ENCODE measurements around the gene CENPX.
A peak's percentile ranks its signal among the peaks of the same experiment; 100 is the strongest.

CENPX gene

DNA sequence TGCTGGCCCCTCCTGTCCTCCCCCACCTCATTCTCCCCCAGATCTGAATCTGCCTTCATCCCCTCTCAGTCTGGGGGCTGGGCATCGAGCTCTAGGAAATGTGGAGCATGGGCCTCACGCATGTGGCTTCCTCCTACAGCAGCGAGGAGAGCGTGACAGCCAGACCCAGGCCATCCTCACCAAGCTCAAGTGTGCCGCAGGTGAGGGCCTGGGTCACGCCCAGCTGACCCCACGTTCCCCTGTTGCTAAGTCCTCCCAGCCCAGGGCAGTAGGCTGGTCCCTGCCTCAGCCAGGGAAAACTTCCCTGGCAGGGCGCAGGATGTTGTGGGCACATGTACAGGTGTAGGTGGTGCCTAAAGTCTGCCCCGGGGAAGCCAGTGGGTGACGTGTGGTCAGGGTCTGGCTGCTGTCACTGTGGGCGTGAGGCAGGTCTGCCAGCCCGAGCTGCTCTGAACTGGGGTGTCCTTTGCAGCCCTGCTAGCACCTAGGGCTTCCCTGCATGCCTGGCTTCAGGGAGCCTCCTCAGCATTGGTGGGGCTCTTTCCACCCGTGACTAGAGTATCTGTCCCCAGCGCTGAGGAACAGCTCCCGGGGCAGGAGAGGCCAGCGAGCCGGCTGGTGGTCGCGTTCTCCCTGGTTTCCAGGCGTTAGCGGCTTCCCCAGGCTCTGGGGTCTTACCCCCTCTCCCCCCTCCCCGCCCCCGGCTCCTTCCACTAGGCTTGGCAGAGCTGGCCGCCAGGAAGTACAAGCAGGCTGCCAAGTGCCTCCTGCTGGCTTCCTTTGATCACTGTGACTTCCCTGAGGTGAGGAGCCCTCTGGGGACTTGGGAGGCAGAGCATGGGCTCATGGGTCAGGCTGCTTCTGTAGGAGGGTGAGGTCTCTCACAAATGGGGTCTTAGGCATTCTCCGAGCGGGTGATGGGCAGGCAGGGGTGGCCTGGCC, 32.6 kb upstream of the CENPX start:
- DNase-seq, result no peak

DNA sequence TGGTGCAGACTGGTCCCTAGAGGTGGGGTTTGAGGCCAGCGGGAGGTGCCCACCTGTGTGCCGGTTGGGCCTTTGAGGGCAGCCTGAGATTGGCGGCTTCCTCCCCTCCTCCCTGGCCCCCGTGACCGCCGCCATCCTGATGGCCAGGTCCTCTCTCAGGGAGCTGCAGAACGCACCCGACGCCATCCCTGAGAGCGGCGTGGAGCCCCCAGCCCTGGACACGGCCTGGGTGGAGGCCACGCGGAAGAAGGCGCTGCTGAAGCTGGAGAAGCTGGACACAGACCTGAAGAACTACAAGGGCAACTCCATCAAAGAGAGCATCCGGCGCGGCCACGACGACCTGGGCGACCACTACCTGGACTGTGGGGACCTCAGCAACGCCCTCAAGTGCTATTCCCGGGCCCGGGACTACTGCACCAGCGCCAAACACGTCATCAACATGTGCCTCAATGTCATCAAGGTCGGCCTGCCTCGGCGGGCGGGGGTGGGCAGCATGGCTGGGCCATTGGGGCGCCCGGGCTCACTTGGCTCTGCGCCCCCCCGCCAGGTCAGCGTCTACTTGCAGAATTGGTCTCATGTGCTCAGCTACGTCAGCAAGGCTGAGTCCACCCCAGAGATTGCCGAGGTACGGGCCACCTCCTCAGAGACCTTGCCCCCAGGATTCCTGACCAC, 31.8 kb upstream of the CENPX start:
- no peak for DNase-seq

DNA sequence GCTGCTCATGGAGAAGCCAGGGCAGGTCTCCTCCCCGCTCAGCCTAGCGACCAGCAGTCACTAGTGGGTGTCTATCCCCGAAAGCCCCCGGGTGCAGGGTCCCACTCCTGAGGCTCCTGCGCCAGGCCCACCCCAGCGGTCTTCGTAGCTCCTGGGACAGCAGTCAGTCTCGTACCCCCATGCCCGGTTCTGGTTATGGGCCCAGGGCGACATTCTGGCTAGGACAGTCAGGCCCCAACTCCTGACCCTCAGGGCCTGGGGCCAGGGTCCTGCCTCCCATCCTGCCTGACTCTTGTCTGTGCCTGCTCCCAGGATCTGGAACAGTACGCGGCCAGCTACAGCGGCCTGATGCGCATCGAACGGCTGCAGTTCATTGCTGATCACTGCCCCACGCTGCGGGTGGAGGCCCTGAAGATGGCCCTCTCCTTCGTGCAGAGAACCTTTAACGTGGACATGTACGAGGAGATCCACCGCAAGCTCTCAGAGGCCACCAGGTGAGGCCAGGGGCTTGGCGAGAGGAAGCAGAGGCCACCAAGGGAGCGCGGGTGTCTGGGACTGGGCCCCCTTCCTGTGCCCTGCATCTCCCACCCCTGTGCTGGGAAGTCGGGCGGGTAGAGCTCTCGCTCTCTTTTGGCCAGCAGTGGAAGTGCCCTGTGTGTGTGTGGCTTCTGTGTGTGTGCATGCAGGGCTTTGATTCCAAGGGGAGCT, 31.0 kb upstream of the CENPX start:
- DNase-seq, result no peak

DNA sequence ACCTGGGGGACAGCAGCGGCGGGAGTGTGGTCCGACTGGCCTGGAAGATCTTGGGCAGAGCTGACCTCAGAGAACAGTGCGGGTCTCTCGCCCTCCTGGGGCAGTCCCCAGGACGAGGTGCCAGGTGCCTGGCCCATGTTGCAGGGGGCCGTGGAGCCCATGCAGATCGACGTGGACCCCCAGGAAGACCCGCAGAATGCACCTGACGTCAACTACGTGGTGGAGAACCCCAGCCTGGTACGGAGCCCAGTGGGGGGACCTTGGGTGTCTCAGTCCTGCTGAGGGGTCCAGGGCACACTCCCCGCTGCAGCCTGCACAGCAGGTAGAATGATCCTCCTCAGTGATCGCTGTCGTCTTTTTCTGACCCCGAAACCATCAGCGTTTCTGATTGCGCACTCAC, 30.5 kb upstream of the CENPX start:
- DNase-seq, result no peak

- no peak for DNase-seq
Measured at GRCh38 chr17:82052638-82053059, 30.0 kb upstream of the CENPX start.

DNA sequence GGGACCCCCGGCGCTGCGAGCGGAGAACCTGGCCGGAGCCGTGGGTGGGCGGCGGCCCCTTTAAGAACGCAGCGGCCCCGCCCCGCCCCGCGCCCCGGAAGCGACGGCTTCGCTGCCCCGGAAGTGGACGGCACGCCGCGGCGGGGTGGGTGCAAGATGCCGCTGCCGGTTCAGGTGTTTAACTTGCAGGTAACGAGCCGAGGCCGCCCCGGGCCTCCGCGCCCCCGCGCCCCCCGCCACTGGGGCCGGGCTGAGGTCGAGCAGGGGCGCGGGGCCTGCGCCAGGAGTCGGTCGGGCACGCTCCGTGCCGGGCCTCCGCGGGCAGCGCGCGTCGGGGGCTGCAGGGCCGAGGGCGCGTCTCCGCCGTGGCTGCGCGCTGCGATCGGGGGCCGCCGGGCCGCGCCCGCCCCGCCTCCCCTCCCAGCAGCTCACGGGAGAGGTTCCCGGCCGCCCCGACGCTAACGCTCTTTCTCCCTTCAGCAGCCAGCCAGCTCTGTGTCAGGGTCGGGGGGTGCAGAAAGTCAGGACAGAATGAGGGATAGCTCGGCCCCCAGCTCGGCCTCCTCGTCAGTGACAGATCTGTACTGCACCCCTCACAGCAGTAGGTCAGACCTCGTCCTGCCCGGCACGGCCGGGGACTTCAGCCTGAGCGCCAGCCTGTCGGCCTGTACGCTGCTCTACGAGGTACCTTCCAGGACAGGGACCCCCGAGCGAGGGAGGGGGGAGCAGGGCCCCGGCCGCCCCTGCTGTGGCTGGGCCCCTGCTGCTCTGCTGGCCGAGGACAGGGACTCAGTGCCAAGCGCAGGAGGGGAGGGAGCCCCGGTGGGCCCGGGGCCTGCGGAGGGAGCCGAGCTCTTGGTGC, 29.3 kb upstream of the CENPX start, which contains the start of the genes GPS1 and RFNG:
Gene GPS1 (plus strand): TSS at position 123 of the 862 bp plus-strand sequence. CDS start 34 bp downstream, at position 157.
Gene RFNG (minus strand): TSS at position 36 of the 862 bp plus-strand sequence. CDS start 45 bp downstream, outside the sequence.
- DNase-seq, result peak; percentile 80

DNA sequence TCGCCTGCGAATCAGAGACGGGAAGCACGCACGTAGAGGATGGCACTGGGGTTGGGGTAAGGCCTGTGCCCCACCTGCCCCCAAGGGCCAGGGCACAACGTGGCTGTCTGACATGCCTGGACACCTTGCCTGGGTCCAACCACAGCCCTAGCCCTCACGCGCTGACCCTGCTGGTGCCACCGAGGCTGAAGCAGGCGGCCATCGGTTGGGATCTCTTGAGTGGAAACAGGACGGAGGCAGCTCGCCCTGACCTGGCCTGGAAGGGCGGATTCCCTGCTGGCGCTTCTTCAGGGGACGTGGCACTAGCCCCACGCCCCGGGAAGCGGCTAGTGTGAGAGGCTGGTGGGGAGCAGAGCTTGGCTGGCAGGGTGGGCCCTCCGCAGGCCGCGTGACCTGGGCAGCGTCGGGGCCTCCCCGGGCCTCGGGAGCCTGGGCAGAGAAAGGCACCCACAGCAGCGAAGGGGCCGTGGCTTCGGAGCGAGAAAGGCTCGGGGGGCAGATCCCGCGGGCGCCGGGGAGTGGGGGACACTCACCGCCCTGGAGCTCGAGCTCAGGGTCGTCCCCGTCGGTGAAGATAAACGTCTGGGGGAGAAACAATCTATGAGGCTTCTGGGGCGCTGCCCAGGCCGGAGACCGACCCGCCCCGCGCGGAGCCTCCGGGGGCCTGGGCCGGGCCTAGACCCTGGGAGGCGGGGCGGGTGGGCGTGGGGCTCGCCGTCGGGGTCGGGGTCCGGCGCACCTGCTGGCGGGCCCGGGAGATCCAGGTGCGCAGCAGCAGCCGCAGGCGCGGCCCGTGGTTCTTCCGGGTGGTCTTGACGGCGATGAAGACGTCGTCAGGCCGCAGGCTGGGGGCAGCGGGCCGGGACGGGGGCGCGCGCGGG, 28.3 kb upstream of the CENPX start:
- DNase-seq, result no peak

DNA sequence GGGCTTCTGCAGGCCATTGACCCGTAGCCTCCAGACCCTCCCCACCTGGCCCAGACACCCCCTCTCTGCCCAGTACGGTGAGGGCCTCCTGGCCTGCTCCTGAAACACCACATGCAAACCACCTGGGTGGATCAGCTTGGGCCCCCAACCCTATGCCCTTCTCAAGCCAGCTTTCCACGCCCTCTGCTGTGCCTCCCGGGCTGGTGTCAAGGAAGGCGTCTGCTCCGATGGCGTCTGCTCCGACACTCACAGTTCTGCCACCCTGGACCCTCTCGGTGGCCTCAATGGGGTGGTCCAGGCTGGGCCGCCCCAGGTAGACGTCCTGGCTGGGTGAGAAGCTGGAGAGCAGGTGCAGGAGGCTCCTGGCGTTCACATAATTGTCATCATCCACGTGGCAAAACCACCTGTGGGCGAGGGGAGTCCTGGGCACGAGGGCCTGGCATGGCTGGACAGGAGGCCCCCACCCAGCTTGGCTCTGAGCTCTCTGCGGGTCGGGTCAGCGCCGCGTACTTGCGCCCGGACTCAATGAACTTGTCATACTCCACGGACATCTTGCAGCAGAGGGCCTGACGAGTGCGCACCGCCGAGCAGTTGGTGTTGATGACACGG, 27.6 kb upstream of the CENPX start:
- no peak for DNase-seq

DNA sequence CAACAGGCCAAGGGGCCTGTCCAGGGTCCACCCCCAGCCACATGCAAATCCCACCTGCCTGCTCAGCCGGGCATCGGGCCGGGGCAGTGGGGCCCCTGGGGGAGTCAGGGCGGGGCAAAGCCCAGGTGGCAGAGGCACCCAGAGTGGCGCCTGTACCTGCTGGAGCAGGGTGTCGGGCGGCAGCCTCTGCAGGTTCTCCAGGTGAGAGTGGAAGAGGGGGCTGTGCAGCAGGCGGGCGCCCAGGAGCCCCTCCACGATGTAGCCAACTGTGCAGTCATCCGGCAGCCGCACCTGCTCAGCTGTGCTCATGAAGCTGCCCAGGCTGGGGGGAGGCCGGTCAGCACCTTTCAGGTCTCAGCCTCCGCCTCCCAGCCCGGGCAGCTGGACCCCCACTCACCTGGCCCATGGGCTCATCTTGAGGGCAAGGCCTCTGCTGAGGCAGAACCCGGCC, 26.9 kb upstream of the CENPX start:
- DNase-seq, result no peak

DNA sequence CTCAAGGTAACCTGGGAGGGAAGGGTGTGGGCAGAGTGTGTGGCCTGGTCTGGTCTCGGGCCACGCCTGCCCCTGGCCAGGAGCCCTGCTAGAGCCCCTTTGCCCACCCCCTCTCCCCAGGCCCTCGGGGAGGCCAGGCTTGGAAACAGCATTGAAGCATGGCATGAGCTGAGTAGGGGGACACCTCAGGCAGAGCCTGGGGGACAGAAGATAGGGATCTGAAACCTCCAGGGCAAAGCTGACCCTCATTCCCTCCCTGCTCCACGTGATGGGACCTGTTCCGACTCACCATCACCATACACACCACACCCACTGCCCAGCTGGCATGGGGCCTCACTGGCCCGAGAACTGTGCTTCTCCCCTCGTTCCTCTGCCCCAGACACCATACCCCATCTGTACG, 26.4 kb upstream of the CENPX start:
- no peak for DNase-seq

- no peak for DNase-seq
Measured at GRCh38 chr17:82048571-82048971, 25.9 kb upstream of the CENPX start.

DNA sequence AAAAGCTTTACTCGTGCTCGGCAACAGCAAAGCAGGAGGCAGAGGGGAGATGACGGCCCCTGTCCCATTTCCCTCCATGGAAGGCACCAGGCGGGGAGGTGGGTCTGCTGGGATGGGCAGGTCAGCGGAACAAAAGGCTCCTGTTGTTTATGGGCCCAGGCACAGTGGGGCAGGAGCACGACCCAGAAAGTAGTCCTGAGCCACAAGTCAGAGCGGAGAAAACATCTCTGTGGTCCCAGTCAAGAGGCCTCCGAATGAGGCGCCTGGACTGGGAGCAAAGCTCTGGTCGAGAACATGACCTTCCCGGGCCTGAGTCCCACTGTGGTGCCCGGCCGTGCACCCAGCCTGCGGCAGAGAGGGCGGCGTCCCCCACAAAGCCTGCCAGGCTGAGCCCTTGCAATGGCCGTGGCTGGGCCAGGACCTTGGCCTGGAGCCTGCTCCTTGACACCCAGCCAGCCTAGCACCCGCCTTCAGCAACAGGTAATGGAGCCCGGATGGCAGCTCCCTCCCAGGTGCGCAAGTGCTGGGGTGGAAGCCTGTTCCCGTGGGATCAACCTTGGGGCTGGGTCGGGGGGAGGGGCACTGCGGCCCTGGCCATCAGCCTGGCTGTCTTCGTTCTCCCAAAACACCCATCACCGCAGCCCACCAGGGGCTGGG, 25.4 kb upstream of the CENPX start:
- no peak for DNase-seq

DNA sequence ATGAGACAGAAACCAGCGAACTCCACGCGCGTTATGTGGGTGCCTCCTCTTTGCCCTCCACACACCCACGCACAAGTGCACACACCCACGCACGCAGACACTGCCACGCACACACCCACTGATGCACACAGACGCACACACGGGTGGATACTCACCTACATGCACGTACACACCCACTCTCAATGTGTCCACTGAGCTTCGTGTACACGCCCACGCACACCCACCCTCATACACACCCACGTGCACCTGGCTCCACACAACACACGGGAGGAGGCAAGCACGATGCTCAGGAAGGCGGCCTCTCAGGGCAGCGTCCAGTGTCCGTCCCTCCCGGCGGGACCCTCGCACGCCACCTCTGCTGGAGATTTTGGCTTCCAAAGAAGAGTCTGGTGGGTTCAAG, 24.7 kb upstream of the CENPX start:
- no peak for DNase-seq

- no peak for DNase-seq
Measured at GRCh38 chr17:82046903-82047302, 24.2 kb upstream of the CENPX start.

GRCh38 chr17:82045936-82046484, 23.3 kb upstream of the CENPX start:
- DNase-seq, result no peak

DNA sequence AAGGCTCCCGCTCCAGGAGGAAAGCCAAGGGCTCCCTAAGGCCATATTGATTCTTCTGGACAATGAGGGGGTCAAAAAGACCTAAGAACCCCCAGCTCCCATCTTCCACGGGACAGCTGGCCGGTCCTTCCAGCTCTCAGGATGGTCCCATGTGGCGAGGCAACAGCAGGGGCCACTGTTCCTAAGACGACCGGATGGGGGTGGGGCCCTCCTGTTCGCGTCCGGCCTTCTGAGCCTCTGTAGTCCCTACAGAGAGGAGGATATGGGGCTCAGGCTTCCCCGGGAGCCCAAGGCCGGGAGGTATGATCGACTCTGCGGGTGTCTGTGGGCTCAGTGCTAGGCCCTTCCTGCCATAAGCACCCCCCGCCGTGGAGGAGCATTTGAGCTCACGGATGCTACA, 20.8 kb upstream of the CENPX start:
- DNase-seq, result no peak

- no peak for DNase-seq
Measured at GRCh38 chr17:82042649-82043048, 20.0 kb upstream of the CENPX start.

DNA sequence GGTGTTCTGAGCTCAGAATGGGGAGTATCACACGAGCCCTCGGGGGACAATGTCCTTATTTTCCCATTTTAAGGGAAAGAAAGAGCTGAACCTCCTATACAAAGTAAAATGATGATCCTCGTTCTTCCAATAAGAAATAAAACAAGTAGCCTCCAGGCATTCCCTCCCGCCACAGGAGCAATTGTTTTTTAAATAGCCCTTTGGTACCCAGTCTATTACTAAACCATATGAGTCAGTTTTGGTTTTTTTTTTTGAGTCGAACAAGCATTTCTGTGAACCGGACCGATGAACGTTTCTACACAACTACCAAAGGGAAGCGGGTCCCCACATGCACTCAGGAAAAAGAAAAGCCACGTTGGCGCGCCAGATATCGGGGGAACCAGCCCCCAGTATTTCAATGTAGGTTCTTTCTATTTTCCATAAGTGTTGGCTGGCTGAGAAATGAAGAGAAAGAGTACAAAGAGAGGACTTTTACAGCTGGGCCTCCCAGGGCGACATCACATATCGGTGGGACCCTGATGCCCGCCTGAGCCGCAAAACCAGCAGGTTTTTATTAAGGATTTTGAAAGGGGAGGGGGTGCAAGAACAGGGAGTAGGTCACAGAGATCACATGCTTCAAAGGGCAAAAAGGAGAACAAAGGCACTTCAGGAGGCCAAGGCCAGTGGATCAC, 18.6 kb upstream of the CENPX start:
- DNase-seq, result no peak

- no peak for DNase-seq
Measured at GRCh38 chr17:82039695-82040299, 17.1 kb upstream of the CENPX start.
